ENCODE measurements around the gene MDFI. TPM values are rescaled to one million over a fixed set of nuclear protein-coding genes. Genes with fewer than 3 reads are reported as not detected.

Gene MDFI
- total RNA-seq, 1 experiment from 2014 or later, result 86.2 TPM

DNA sequence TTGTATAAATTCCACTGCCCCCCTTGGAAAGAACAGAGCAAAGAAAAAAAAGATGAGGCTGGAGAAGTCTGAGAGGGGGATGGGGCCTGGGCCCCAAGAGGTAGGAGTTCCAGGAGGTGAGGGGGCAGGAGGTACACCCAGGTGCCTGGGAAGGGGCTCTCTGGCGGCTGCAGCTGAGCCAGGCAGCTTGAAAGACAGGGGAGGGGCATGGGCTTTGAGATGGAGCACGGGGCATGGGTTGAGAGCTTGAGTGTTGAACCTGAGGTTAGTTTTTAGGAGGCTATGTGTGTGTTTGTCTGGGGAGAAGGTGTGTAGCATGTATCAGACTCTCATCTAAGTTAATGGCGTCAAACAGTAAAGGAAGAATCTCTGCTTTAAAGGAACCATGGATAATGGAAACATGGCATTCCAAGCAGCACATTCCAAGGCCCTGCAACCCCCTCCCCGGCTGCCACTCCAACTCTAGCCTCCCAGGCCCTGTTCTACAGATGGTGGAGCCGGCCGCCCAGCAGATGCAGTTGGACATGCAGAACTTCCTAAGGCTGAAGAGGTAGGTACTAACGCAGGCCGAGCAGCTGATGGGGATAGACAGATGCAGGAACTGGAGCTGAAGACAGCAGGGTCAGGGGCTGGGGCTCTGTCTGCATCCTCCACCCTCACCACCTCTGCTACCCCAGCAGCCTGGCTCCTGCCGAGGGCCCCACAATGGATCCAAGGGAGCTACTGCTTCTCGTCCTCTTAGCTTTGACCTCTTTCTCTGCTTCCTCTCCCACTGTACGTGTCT lies 42.1 kb downstream of the MDFI start:
- H3K27me3 Mint-ChIP-seq (ENCODE audit: low read depth), result peaks cover 12% of the 10 kb centered on the region; the same call in 1 of the 2 replicates
- no peak for DNase-seq (ENCODE audit: low spot score)
- ChIA-PET CTCF (interaction anchor here (0.7 to 6.4 kb wide), 15 partner anchors 9 to 314 kb away, joined by 3 to 120 read pairs (median 5); no protein-coding TSS in a partner anchor), POLR2A (interaction anchor here (2.0 kb wide), 1 partner anchor 78 kb away, joined by 8 read pairs; no protein-coding TSS in a partner anchor)
- peaks cover 57% of the 10 kb centered on the region for H3K4me1 Mint-ChIP-seq
- no peak for ATAC-seq
- H3K36me3 Mint-ChIP-seq, result no peaks in the 10 kb centered on the region
- no peak for TF ChIP-seq MYBL2 (CRISPR knock-in tag; IDR thresholded peaks at IDR 0.05)
- TF ChIP-seq ZBTB21 (CRISPR knock-in tag; IDR thresholded peaks at IDR 0.05; ENCODE audit: borderline replicate concordance), result no peak
- no peak overlapping the region for H3K27ac Mint-ChIP-seq
- H3K4me3 Mint-ChIP-seq, result no peak overlapping the region
- no peaks in the 10 kb centered on the region for H3K9me3 Mint-ChIP-seq

DNA sequence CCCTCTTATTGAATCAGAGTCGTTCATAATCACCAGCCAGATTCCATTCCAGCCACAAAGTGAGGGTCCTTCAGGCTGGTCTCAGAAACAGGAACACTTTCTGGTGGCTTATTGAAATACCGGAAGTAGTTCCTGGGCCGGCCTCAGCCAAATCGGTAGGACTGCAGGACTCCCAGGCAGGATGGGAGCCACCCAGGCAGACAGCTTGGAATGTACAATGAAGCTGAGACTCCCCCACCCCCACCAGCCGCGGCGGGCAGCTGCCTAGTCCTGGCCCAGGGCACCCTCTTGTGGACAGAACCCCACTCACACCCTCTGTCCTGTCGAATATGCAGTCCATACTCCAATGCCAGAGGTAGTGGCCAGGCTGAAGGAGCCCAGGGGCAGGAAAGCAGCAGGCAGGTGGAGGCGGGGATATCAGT lies 43.8 kb downstream of the MDFI start:
- Mint-ChIP-seq H3K4me3 (no peak overlapping the region), H3K36me3 (no peaks in the 10 kb centered on the region), H3K9me3 (no peaks in the 10 kb centered on the region), H3K4me1 (peaks cover 47% of the 10 kb centered on the region), H3K27me3 (ENCODE audit: low read depth) (peaks cover 13% of the 10 kb centered on the region), H3K27ac (peak overlapping the region; percentile 68; the same call in 1 of the 2 replicates)
- peak; percentile 82 for ATAC-seq
- peak; percentile 96 for DNase-seq (ENCODE audit: low spot score)
- ChIA-PET POLR2A (interaction anchor here (0.8 to 2.0 kb wide), 2 partner anchors 43 to 79 kb away, joined by 7 to 8 read pairs; partner anchors contain the start of gene MDFI), CTCF (interaction anchor here (0.6 to 6.4 kb wide), 34 partner anchors 8 to 364 kb away, joined by 3 to 120 read pairs (median 5); partner anchors contain the start of gene MDFI)
- TF ChIP-seq, protein P1, sequence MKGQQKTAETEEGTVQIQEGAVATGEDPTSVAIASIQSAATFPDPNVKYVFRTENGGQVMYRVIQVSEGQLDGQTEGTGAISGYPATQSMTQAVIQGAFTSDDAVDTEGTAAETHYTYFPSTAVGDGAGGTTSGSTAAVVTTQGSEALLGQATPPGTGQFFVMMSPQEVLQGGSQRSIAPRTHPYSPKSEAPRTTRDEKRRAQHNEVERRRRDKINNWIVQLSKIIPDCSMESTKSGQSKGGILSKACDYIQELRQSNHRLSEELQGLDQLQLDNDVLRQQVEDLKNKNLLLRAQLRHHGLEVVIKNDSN (CRISPR knock-in tag; IDR thresholded peaks at IDR 0.05), result no peak
- no peak for TF ChIP-seq ZNF671 (CRISPR knock-in tag; IDR thresholded peaks at IDR 0.05)
- TF ChIP-seq, protein P2, sequence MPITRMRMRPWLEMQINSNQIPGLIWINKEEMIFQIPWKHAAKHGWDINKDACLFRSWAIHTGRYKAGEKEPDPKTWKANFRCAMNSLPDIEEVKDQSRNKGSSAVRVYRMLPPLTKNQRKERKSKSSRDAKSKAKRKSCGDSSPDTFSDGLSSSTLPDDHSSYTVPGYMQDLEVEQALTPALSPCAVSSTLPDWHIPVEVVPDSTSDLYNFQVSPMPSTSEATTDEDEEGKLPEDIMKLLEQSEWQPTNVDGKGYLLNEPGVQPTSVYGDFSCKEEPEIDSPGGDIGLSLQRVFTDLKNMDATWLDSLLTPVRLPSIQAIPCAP (CRISPR knock-in tag; IDR thresholded peaks at IDR 0.05), result no peak
- TF ChIP-seq FOXP1 (CRISPR knock-in tag; IDR thresholded peaks at IDR 0.05; ENCODE audit: borderline replicate concordance), result no peak
- TF ChIP-seq, protein P3, sequence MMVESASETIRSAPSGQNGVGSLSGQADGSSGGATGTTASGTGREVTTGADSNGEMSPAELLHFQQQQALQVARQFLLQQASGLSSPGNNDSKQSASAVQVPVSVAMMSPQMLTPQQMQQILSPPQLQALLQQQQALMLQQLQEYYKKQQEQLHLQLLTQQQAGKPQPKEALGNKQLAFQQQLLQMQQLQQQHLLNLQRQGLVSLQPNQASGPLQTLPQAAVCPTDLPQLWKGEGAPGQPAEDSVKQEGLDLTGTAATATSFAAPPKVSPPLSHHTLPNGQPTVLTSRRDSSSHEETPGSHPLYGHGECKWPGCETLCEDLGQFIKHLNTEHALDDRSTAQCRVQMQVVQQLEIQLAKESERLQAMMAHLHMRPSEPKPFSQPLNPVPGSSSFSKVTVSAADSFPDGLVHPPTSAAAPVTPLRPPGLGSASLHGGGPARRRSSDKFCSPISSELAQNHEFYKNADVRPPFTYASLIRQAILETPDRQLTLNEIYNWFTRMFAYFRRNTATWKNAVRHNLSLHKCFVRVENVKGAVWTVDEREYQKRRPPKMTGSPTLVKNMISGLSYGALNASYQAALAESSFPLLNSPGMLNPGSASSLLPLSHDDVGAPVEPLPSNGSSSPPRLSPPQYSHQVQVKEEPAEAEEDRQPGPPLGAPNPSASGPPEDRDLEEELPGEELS (CRISPR knock-in tag; IDR thresholded peaks at IDR 0.05), result no peak
- TF ChIP-seq CREM (CRISPR knock-in tag; IDR thresholded peaks at IDR 0.05), result no peak
- TF ChIP-seq, protein P4, sequence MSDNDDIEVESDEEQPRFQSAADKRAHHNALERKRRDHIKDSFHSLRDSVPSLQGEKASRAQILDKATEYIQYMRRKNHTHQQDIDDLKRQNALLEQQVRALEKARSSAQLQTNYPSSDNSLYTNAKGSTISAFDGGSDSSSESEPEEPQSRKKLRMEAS (CRISPR knock-in tag; IDR thresholded peaks at IDR 0.05), result 0 out of 2 replicates have a peak, but pooled peaks have one; percentile 27
- TF ChIP-seq GABPB1 (CRISPR knock-in tag; IDR thresholded peaks at IDR 0.05), result peak; percentile 20; the same call in 1 of the 2 replicates
- no peak for TF ChIP-seq CREB1 (CRISPR knock-in tag; IDR thresholded peaks at IDR 0.05)
- no peak for TF ChIP-seq NFYB (CRISPR knock-in tag; conservative IDR thresholded peaks at IDR 0.05; ENCODE audit: low read depth)
- TF ChIP-seq, protein P5, sequence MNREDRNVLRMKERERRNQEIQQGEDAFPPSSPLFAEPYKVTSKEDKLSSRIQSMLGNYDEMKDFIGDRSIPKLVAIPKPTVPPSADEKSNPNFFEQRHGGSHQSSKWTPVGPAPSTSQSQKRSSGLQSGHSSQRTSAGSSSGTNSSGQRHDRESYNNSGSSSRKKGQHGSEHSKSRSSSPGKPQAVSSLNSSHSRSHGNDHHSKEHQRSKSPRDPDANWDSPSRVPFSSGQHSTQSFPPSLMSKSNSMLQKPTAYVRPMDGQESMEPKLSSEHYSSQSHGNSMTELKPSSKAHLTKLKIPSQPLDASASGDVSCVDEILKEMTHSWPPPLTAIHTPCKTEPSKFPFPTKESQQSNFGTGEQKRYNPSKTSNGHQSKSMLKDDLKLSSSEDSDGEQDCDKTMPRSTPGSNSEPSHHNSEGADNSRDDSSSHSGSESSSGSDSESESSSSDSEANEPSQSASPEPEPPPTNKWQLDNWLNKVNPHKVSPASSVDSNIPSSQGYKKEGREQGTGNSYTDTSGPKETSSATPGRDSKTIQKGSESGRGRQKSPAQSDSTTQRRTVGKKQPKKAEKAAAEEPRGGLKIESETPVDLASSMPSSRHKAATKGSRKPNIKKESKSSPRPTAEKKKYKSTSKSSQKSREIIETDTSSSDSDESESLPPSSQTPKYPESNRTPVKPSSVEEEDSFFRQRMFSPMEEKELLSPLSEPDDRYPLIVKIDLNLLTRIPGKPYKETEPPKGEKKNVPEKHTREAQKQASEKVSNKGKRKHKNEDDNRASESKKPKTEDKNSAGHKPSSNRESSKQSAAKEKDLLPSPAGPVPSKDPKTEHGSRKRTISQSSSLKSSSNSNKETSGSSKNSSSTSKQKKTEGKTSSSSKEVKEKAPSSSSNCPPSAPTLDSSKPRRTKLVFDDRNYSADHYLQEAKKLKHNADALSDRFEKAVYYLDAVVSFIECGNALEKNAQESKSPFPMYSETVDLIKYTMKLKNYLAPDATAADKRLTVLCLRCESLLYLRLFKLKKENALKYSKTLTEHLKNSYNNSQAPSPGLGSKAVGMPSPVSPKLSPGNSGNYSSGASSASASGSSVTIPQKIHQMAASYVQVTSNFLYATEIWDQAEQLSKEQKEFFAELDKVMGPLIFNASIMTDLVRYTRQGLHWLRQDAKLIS (CRISPR knock-in tag; IDR thresholded peaks at IDR 0.05; ENCODE audit: borderline replicate concordance), result no peak
- TF ChIP-seq SOX15 (CRISPR knock-in tag; IDR thresholded peaks at IDR 0.05), result no peak
- no peak for TF ChIP-seq ZNF138 (CRISPR knock-in tag; conservative IDR thresholded peaks at IDR 0.05)
- TF ChIP-seq NR2C2 (CRISPR knock-in tag; IDR thresholded peaks at IDR 0.05), result no peak
- no peak for TF ChIP-seq HMGA2 (CRISPR knock-in tag; IDR thresholded peaks at IDR 0.05)
- TF ChIP-seq, protein P6, sequence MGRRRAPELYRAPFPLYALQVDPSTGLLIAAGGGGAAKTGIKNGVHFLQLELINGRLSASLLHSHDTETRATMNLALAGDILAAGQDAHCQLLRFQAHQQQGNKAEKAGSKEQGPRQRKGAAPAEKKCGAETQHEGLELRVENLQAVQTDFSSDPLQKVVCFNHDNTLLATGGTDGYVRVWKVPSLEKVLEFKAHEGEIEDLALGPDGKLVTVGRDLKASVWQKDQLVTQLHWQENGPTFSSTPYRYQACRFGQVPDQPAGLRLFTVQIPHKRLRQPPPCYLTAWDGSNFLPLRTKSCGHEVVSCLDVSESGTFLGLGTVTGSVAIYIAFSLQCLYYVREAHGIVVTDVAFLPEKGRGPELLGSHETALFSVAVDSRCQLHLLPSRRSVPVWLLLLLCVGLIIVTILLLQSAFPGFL (CRISPR knock-in tag; IDR thresholded peaks at IDR 0.05; ENCODE audit: borderline replicate concordance), result no peak
- TF ChIP-seq, protein P7, sequence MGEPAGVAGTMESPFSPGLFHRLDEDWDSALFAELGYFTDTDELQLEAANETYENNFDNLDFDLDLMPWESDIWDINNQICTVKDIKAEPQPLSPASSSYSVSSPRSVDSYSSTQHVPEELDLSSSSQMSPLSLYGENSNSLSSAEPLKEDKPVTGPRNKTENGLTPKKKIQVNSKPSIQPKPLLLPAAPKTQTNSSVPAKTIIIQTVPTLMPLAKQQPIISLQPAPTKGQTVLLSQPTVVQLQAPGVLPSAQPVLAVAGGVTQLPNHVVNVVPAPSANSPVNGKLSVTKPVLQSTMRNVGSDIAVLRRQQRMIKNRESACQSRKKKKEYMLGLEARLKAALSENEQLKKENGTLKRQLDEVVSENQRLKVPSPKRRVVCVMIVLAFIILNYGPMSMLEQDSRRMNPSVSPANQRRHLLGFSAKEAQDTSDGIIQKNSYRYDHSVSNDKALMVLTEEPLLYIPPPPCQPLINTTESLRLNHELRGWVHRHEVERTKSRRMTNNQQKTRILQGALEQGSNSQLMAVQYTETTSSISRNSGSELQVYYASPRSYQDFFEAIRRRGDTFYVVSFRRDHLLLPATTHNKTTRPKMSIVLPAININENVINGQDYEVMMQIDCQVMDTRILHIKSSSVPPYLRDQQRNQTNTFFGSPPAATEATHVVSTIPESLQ (CRISPR knock-in tag; IDR thresholded peaks at IDR 0.05), result no peak
- TF ChIP-seq, protein P8, sequence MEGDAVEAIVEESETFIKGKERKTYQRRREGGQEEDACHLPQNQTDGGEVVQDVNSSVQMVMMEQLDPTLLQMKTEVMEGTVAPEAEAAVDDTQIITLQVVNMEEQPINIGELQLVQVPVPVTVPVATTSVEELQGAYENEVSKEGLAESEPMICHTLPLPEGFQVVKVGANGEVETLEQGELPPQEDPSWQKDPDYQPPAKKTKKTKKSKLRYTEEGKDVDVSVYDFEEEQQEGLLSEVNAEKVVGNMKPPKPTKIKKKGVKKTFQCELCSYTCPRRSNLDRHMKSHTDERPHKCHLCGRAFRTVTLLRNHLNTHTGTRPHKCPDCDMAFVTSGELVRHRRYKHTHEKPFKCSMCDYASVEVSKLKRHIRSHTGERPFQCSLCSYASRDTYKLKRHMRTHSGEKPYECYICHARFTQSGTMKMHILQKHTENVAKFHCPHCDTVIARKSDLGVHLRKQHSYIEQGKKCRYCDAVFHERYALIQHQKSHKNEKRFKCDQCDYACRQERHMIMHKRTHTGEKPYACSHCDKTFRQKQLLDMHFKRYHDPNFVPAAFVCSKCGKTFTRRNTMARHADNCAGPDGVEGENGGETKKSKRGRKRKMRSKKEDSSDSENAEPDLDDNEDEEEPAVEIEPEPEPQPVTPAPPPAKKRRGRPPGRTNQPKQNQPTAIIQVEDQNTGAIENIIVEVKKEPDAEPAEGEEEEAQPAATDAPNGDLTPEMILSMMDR (IDR thresholded peaks at IDR 0.05), result peak; percentile 74
- TF ChIP-seq FOXK1 (CRISPR knock-in tag; IDR thresholded peaks at IDR 0.05), result no peak
